SU-DHL-6 (cell line): ENCODE results near the gene PGF.

ENCODE experiments used
- H2AFZ ChIP-seq: fragments of 200-600 bp; sonication (generic); 2 replicates; pipeline ENCODE4 v1.6.1; 2014; ENCODE audit warnings: low read depth, mild to moderate bottlenecking, moderate library complexity, mixed read lengths, antibody characterized with exemption, low read length; ENCODE audit not compliant: severe bottlenecking
- H3F3A ChIP-seq: fragments of 200-600 bp; shearing (Covaris generic); 2 replicates; pipeline ENCODE4 v1.6.0; 2016; ENCODE audit warnings: antibody characterized with exemption, mild to moderate bottlenecking; ENCODE audit not compliant: insufficient read depth
- H3K27ac ChIP-seq: fragments of 200-600 bp; sonication (generic); 2 replicates; pipeline ENCODE4 v1.5.1; 2016; ENCODE audit warnings: low read depth, mild to moderate bottlenecking, low read length, moderate library complexity, mixed read lengths
- H3K27me3 ChIP-seq: fragments of 200-600 bp; sonication (generic), shearing (Covaris generic); 2 replicates; pipeline ENCODE4 v1.6.0; 2014; ENCODE audit warnings: mild to moderate bottlenecking, low read length
- H3K36me3 ChIP-seq: fragments of 200-600 bp; sonication (generic); 2 replicates; pipeline ENCODE4 v1.6.1; 2014; ENCODE audit warnings: mild to moderate bottlenecking, low read length, mixed read lengths
- H3K4me2 ChIP-seq: fragments of 300-600, 200-600 bp; shearing (Covaris generic), sonication (generic); 2 replicates; pipeline ENCODE4 v1.6.0; 2014; ENCODE audit warnings: low read length, low read depth, mild to moderate bottlenecking; ENCODE audit not compliant: poor library complexity, severe bottlenecking
- H3K4me3 ChIP-seq: fragments of 200-600 bp; sonication (generic); 2 replicates; pipeline ENCODE4 v1.5.1; 2014; ENCODE audit warnings: antibody characterized with exemption, low read length, mild to moderate bottlenecking, mixed read lengths; ENCODE audit not compliant: insufficient read depth, poor library complexity, severe bottlenecking
- H3K79me2 ChIP-seq: fragments of 200-600 bp; sonication (generic); 2 replicates; pipeline ENCODE4 v1.6.1; 2014; ENCODE audit warnings: mild to moderate bottlenecking, low read length, moderate library complexity; ENCODE audit not compliant: insufficient read depth
- H3K9ac ChIP-seq: fragments of 200-600 bp; sonication (generic); 2 replicates; pipeline ENCODE4 v1.7.0; 2014; ENCODE audit warnings: mild to moderate bottlenecking, low read length
- H3K9me2 ChIP-seq: fragments of 200-600 bp; sonication (generic); replicated peaks from 2 replicates; pipeline ENCODE4 v1.6.1; 2014; ENCODE audit warnings: low read length; ENCODE audit not compliant: insufficient read depth
- H3K9me3 ChIP-seq: fragments of 200-600 bp; sonication (generic); 2 replicates; pipeline ENCODE4 v1.6.1; 2014; ENCODE audit warnings: low read length, mixed read lengths; ENCODE audit not compliant: insufficient read depth
- H4K20me1 ChIP-seq: fragments of 200-600 bp; sonication (generic); 2 replicates; pipeline ENCODE4 v1.6.1; 2014; ENCODE audit warnings: low read depth, mild to moderate bottlenecking, antibody characterized with exemption, low read length, moderate library complexity, mixed read lengths
- EZH2phosphoT487 ChIP-seq: fragments of 200-600 bp; sonication (generic), shearing (Covaris generic); conservative IDR thresholded peaks from 2 replicates; pipeline ENCODE4 v1.6.1; 2018; ENCODE audit warnings: mild to moderate bottlenecking, antibody characterized with exemption, low read length, moderate library complexity, mixed read lengths
- TF ChIP-seq, protein P1 (sequence below): fragments of 200-600 bp; sonication (generic); IDR thresholded peaks from one replicate; pipeline ENCODE4 v1.5.1; 2017; ENCODE audit warnings: antibody characterized with exemption, mild to moderate bottlenecking, low read length, moderate library complexity; ENCODE audit not compliant: insufficient read depth, poor library complexity, severe bottlenecking

Gene PGF

DNA sequence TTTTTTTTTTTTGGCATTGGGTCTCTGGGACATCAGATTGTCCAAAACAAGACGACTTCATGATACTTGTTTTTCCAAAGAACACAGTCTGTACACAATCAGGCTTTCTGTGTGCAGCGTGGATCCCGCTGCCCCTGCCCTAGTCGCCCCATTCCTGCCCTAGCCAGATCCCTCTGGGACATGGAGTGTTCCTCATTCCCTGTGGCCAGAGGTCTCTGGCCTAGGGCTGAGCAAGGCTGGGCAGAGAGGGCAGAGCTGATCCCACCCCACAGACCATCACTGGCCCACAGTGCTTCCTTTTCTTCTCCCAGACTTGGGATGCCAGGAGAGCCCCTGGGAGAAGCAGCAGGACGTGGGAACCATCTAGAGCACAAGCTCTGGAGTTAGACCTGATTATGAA lies 26.4 kb upstream of the PGF start:
- H3K4me3 ChIP-seq, result no peak overlapping the region
- H3K9me3 ChIP-seq, result no peaks in the 10 kb centered on the region
- no peak overlapping the region for H3K4me2 ChIP-seq
- H3K9me2 ChIP-seq, result no peaks in the 10 kb centered on the region
- no peaks in the 10 kb centered on the region for H3K79me2 ChIP-seq
- no peaks in the 10 kb centered on the region for H3K27me3 ChIP-seq
- TF ChIP-seq, protein P1, sequence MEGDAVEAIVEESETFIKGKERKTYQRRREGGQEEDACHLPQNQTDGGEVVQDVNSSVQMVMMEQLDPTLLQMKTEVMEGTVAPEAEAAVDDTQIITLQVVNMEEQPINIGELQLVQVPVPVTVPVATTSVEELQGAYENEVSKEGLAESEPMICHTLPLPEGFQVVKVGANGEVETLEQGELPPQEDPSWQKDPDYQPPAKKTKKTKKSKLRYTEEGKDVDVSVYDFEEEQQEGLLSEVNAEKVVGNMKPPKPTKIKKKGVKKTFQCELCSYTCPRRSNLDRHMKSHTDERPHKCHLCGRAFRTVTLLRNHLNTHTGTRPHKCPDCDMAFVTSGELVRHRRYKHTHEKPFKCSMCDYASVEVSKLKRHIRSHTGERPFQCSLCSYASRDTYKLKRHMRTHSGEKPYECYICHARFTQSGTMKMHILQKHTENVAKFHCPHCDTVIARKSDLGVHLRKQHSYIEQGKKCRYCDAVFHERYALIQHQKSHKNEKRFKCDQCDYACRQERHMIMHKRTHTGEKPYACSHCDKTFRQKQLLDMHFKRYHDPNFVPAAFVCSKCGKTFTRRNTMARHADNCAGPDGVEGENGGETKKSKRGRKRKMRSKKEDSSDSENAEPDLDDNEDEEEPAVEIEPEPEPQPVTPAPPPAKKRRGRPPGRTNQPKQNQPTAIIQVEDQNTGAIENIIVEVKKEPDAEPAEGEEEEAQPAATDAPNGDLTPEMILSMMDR, result no peak
- no peak for TF ChIP-seq EZH2phosphoT487
- H3F3A ChIP-seq, result no peaks in the 10 kb centered on the region
- H3K9ac ChIP-seq, result no peak overlapping the region
- no peak overlapping the region for H3K27ac ChIP-seq
- H3K36me3 ChIP-seq, result no peaks in the 10 kb centered on the region
- H4K20me1 ChIP-seq, result no peaks in the 10 kb centered on the region
- no peak overlapping the region for H2AFZ ChIP-seq

DNA sequence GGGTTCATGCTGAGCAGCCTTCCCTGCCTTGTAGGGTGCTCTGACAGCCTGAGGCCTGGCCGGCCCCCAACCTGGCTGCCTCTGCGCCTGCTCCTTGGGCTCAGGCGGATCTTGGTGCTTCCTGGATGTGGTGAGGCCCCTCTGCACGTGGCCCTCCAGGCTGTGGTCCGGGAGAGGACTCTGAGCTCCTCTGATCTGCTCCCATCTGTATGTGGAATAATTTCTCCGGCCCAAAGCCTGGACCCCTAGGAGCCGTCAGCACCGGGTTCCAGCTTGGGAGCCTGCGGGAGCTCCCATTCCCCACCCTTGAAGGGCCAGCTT lies 26.0 kb upstream of the PGF start:
- Histone ChIP-seq H3F3A (no peaks in the 10 kb centered on the region), H3K9me3 (no peaks in the 10 kb centered on the region), H3K9me2 (no peaks in the 10 kb centered on the region), H3K27me3 (no peaks in the 10 kb centered on the region), H3K27ac (no peak overlapping the region), H2AFZ (no peak overlapping the region), H3K9ac (no peak overlapping the region), H4K20me1 (no peaks in the 10 kb centered on the region), H3K4me3 (no peak overlapping the region), H3K36me3 (no peaks in the 10 kb centered on the region), H3K79me2 (no peaks in the 10 kb centered on the region), H3K4me2 (no peak overlapping the region)
- no peak for TF ChIP-seq EZH2phosphoT487
- TF ChIP-seq, protein P1, result no peak

DNA sequence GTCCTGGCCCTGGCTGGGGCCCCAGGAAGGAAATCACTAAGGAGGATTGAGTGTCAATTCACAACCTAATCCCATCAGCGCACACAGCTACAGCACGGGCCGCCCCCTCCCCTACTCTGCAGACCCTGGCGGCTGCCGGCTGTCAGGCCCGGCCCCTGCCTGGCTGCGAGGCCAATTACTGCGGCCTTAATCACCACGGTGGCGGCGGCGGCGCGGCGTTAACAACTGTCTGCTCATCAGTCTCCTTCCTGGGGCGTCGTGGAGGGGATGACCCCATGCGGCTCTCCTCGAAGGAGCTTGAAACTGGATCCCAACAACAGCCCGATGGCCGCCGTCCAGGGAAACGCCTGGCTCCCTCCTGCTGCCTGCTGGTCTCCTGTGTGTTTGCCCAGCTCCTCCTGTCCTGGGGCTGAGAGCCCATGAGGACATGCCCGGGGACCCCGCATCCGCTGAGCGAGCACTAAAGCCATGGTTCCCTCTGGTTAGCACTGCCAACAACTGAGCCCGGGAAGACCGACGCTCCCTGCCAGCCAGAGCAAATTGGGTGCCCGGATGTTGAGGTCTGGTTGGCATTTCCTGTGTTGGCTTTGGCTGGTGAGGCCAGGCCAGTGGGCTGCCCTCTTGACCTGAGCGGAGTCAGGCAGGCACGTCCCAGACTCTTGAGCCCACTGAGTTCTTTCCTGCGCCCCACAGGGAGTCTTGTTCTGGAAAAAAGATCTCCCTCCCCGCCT lies 25.5 kb upstream of the PGF start:
- Histone ChIP-seq H3K27me3 (no peaks in the 10 kb centered on the region), H3K9ac (no peak overlapping the region)

More for the DNA sequence above, 25.5 kb upstream of the PGF start:
- Histone ChIP-seq H3K36me3 (no peaks in the 10 kb centered on the region), H3K27ac (no peak overlapping the region), H3K9me2 (no peaks in the 10 kb centered on the region), H2AFZ (no peak overlapping the region), H3K4me2 (no peak overlapping the region), H4K20me1 (no peaks in the 10 kb centered on the region), H3F3A (no peaks in the 10 kb centered on the region), H3K79me2 (no peaks in the 10 kb centered on the region), H3K4me3 (no peak overlapping the region), H3K9me3 (no peaks in the 10 kb centered on the region)
- TF ChIP-seq, protein P1, result no peak
- no peak for TF ChIP-seq EZH2phosphoT487
